HL-60/S4 treated with phorbol 12-myristate 13-acetate at 8.2 ng/mL for 4 days and 3 days (cell line): Measurements from ENCODE around the gene FAAP100.

Experiments used
- in situ Hi-C: fragments of 300-500 bp; cut with MboI; formaldehyde crosslinking; loops from 2 replicates; pipeline ENCODE4 v1.15.0; 2022; ENCODE audit warnings: low sequenced_read_pairs

The FAAP100 gene

DNA sequence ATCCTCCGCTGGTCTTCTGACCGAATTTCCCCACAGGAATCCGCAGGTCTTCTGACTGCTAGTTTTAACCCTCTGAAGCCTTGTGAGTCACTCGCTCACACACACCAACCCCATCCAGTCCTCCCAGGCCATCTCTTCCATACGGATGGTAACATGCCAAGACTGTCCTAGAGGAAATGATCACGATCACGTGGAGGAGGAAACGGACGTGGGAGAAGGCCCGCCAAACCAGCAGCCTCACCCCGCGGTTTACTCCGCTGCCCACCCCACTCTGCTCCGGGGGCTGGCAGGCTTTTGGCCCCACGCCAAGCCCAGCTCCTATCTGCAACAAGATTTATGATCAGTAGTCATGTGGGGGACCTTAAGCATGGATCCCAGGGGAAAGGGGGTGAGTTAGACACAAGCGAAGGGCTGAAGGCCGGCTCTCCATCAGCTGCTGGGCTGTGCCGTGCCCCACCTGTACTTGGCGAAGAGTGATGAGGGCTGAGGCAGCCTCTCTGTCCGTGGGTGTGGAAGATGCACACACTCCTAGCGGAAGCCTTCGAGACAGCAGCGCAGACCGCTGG is 1.5 kb upstream of the FAAP100 start:
- in situ Hi-C loops, result no loop called here

DNA sequence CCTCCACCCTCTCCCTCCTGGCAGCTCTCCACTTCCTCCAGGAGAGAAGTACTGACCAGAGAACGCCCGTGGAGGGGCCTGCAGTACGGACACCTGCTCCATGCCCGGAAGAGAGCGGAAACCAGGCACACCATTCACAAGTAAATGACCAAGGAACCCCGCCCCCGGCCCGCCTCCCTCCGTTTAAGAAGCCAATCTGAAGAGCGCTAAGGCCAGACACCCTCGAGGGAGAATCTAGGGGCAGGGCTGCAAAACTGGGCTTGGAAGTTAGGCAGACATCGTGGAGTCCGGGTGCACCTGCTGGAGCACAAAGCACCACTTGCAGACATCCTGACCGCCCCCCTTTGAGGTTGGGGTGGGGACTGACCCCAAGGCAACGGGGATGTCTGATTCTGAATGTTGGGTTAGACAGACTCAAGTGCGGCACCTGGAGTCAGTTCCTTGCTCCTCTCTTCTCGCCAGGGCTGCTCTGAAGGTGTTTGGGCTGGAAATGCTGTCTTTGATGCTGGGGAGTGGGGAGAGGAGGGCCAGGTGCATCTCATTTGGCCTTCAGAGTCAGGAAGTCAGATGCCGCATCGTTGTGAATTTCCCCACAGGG is 964 bp upstream of the FAAP100 start:
- in situ Hi-C loops, result no loop called here

DNA sequence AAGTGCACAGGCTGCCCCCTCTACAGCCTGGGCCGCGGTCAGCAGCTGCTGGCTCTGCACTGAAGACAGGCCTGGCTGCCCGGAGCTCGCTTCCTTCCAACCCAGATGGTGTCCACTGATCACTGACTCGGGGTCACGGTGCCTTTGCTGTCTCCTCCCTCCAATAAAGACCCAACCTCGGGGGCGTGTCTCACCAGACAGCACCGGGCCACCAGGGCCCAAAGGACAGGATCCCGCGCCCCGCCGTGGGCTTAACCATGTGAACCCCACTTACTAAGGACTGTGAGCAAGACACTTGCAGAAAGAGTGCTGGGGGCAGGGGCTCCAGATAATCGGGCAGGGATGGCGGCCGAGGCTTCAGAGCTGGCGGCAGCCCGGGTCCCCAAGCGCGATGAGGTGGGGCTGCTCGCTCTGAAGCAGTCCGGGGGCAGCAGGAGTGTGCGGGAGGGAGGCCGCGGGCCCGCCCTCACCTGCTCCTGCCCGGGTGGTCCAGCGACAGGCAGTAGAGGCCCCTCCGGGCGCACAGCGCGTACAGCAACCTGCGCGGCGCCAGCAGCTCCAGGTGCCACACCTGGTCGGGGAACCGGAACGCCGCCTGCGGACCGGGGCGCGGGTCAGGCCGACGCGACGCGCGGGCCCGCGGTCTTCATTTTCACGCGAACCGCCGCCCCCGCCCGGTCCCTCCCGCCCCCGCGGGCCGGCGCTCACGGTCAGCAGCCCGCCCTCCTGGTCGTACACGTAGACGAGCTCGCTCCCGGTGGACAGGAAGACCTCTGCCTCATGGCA is 502 bp downstream of the FAAP100 start:
- in situ Hi-C loops, result no loop called here

DNA sequence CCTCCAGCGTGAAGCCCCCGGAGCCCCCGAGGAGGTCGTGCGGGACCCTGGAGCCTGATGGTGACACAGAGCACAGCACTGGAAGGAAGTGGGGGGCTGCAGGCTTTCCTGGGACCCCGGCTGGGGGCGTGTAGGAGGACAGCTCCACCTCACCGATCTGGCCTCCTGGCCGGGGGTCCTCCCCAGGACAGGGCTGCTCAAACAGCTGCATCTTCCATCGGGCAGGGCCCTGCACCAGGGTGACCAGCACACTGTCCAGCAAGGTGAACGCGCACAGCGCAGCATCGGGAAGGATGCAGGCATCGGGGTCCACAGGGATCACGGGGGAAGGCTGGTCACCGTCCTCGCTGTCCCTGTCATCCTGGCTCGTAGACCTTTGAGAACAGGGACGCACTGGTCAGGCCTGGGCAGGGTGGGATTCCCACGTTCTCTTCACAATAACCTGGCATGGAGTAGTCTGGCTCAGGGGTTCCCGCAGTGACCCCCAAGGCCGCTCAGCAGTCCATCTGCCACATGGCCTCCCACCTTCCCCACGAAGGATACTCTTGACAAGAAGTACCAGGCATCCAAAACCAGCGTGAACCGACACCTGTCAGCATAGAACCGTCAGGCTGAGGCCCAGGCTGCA is 1.2 kb downstream of the FAAP100 start:
- in situ Hi-C loops, result no loop called here

- in situ Hi-C loops, result no loop called here
Measured at GRCh38 chr17:81550285-81550684, 1.9 kb downstream of the FAAP100 start.

- in situ Hi-C loops, result no loop called here
Measured at GRCh38 chr17:81549826-81550225, 2.3 kb downstream of the FAAP100 start.

GRCh38 chr17:81549031-81549557 is 3.1 kb downstream of the FAAP100 start:
- in situ Hi-C loops, result no loop called here

GRCh38 chr17:81547614-81547982 is 4.6 kb downstream of the FAAP100 start:
- in situ Hi-C loops, result no loop called here

DNA sequence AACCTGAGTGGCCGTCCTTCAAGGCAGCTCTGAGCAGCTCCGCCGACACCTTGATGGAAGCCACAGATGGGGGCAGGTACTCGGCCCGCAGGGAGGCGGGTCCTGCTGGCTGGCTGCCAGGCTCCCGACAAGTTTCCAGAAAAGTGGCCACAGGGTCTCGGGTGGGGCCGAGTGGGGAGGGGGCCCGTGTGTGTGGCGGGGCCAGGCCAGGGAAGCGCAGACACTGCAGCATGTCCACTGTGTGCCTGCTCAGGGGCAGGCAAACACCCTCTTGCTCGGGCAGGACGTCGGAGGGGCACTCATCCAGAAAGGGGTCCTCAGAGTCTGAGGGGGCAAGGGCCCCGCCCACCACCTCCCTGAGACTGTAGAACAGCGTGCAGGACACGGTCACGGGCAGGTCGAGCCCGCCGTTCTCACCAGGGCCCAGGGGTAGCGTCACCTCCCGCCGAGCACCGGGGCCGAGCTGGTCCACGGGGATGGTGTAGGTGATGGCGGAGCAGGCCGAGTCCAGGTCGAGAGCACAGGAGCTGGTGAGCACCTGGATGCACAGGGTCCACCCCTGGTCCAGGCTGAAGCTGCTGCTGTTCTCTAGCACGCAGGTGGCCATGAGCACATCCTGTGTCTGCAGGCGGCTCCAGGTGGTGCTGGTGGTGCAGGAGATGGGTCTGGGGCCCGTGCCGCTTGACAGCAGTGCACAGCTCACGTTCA is 5.1 kb downstream of the FAAP100 start:
- in situ Hi-C loops, result no loop called here

- in situ Hi-C loops, result no loop called here
Measured at GRCh38 chr17:81545160-81545949, 6.8 kb downstream of the FAAP100 start.

- in situ Hi-C loops, result no loop called here
Measured at GRCh38 chr17:81544281-81544974, 7.7 kb downstream of the FAAP100 start.

DNA sequence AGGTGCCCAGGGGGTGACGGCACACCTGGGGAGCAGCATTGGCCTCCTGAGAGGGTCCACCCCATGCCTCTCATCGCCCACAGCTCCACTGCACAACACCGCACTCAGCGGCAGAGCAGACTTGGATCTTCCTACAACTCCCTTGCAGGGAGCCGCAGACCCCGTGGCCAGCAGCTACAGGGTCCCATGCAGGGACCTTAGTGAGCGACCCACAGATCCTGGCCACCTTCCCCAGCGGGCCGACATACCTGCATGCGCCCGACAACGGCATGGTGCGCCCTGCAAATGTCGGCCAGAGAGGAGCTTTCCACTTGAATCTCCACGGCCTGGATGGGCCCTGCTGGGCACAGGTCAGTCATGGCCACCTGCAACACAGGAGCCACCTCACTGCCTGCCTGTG is 8.4 kb downstream of the FAAP100 start:
- in situ Hi-C loops, result no loop called here

DNA sequence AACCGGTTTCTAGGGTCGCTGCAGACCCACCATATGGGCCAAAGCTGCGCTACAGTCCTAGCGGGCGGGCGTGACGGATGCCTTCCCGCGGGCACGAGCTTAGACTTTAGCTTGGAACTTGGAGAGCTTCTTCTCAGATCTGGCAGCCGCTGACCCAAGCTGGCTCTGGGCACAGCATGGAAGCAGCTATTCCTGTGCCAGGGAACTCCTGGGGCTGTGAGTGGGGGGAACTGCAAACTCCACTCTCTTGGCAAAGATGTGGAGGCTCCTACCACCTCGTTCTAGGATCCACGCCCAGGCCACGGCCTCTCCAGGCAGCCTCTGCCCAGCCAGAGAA is 8.8 kb downstream of the FAAP100 start:
- in situ Hi-C loops, result no loop called here

DNA sequence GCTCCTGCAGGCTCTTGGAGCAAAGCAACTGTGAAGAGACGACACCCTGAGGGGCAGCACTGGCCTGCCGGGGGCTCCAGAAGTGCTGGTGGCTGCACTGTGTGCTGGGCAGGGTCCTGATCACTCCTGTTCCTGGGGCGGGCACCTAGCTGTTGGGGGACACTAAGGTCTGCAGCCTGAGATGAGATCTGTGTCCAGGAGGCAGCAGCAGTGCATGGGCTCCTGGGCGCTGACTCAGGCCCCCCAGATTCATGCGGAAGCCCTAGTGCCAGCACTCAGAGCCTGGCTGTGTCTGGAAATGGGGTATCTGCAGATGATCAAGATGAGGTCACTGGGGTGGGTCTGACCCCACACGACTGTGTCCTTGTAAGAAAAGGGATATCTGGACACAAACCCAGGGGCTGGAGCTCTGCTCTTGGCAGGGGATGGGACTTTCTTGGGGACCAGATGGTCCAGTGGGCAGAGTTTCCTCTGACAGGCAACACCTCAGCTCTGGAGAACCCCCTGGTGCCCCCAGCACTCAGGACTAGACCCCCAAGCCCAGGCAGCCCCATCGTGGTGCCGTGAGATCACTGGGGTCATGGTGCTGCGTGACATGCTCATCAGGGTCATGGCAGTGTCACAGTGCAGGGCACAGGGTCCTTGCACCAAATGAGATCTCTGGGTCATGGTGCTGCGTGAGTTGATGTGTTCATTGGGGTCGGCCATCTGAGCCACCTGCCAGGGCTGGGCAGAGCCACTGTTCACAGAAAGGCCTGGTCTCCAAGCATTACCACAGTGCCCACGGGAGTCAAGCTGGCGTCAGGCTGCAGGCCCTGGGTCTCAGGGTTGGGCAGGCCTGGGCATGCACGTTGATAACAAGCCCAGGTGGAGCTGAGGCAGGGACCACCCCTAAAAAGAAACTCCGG is 9.5 kb downstream of the FAAP100 start:
- in situ Hi-C loops, result no loop called here

- in situ Hi-C loops, result no loop called here
Measured at GRCh38 chr17:81541123-81541522, 11.0 kb downstream of the FAAP100 start.

- in situ Hi-C loops, result no loop called here
Measured at GRCh38 chr17:81540676-81541027, 11.5 kb downstream of the FAAP100 start.

- in situ Hi-C loops, result no loop called here
Measured at GRCh38 chr17:81539961-81540675, 12.0 kb downstream of the FAAP100 start.

GRCh38 chr17:81539571-81539900 is 12.6 kb downstream of the FAAP100 start:
- in situ Hi-C loops, result no loop called here
